Measurements from ENCODE around the gene CHST11. TPM values are rescaled to one million over a fixed set of nuclear protein-coding genes. Genes with fewer than 3 reads are reported as not detected.

The CHST11 gene
- total RNA-seq, 1 experiment from 2014 or later = 6.7 TPM

GRCh38 chr12:104736307-104736706 is 279.6 kb downstream of the CHST11 start:
- H3K23me2 ChIP-seq (ENCODE audit: insufficient read length, low read depth, low read length, poor library complexity, severe bottlenecking) = no peaks in the 10 kb centered on the region
- H3K27me3 ChIP-seq (ENCODE audit: insufficient read depth, low read length) = no peaks in the 10 kb centered on the region
- no peaks in the 10 kb centered on the region; the same call in 1 of the 2 replicates for H3K27me3 Mint-ChIP-seq (ENCODE audit: low read depth)
- no peak overlapping the region for H2BK5ac ChIP-seq (ENCODE audit: insufficient read length, low read length)
- H2BK120ac ChIP-seq (ENCODE audit: low read depth, low read length, poor library complexity, severe bottlenecking) = no peak overlapping the region
- no peak overlapping the region for H3K27ac ChIP-seq (ENCODE audit: insufficient read length, low read depth, low read length)
- no peak overlapping the region for H3K9ac ChIP-seq (ENCODE audit: extremely low read depth, insufficient read length, low read length)
- no peak overlapping the region for H2AK5ac ChIP-seq (ENCODE audit: insufficient read length, low read length)
- no peak overlapping the region for H3K23ac ChIP-seq (ENCODE audit: insufficient read length, low read depth, low read length)
- H3T11ph ChIP-seq (ENCODE audit: low read length) = no peak overlapping the region
- no peak for DNase-seq
- H3K18ac ChIP-seq (ENCODE audit: insufficient read length, low read depth, low read length) = no peak overlapping the region
- no peak overlapping the region for H2BK12ac ChIP-seq (ENCODE audit: insufficient read length, low read depth, low read length)
- no peaks in the 10 kb centered on the region; a peak in 1 of 5 replicates for H3K9me3 Mint-ChIP-seq
- H3K4me1 ChIP-seq (ENCODE audit: insufficient read depth, low read length) = no peaks in the 10 kb centered on the region; the same call in 1 of the 2 replicates
- no peak overlapping the region for H2BK20ac ChIP-seq (ENCODE audit: low read depth, low read length, poor library complexity, severe bottlenecking)
- H3K36me3 Mint-ChIP-seq (ENCODE audit: insufficient read depth in 1 of 3, low read depth in 3 of 3) = no peaks in the 10 kb centered on the region
- H3K9me3 ChIP-seq (ENCODE audit: control insufficient read depth, low read depth, low read length) = no peaks in the 10 kb centered on the region
- H4K8ac ChIP-seq (replicated peaks; ENCODE audit: insufficient read length, low read depth, low read length) = no peak overlapping the region
- no peak overlapping the region for H3K4ac ChIP-seq (ENCODE audit: low read depth, low read length)
- no peak overlapping the region for H2BK15ac ChIP-seq (ENCODE audit: low read depth, low read length)
- no peak overlapping the region for H3K4me3 Mint-ChIP-seq
- H3K4me1 Mint-ChIP-seq = peaks cover 20 to 29% of the 10 kb centered on the region in 2 experiments
- no peaks in the 10 kb centered on the region for H3K79me1 ChIP-seq (ENCODE audit: insufficient read depth, low read depth, low read length, poor library complexity, severe bottlenecking)
- H3K4me2 ChIP-seq (ENCODE audit: insufficient read depth, insufficient read length, low read length) = no peak overlapping the region
- no peak overlapping the region; the same call in 1 of the 2 replicates for H3K14ac ChIP-seq (ENCODE audit: insufficient read depth, low read length)
- no peak overlapping the region for H3K56ac ChIP-seq (ENCODE audit: insufficient read length, low read depth, low read length)
- H4K20me1 ChIP-seq (ENCODE audit: control insufficient read depth, insufficient read depth, insufficient read length) = no peaks in the 10 kb centered on the region
- TF ChIP-seq CTCF (conservative IDR thresholded peaks at IDR 0.05) = no peak
- H3K27ac Mint-ChIP-seq = peak overlapping the region in 1 of 3 experiments; percentile 47; a peak in 1 of 7 replicates
- no CpG with 5 or more reads among the region's 6 CpGs for WGBS (ENCODE audit: extremely low coverage, insufficient read length, low lambda C conversion rate)
- no peaks in the 10 kb centered on the region for H3K79me2 ChIP-seq (ENCODE audit: insufficient read depth, low read length)
- no peak overlapping the region for H2AFZ ChIP-seq (ENCODE audit: low read length)
- no peak overlapping the region for H4K5ac ChIP-seq (ENCODE audit: insufficient read length, low read depth, low read length)
- H4K91ac ChIP-seq (ENCODE audit: insufficient read length, low read depth, low read length) = no peak overlapping the region
